ENCODE data around the gene RAPGEF1.

The RAPGEF1 gene

GRCh38 chr9:131668439-131669268, 71.2 kb downstream of the RAPGEF1 start:
- Histone ChIP-seq H3K9ac (ENCODE audit: low read length) (no peak overlapping the region), H3K27ac (ENCODE audit: low read length) (no peak overlapping the region), H3K4me3 (ENCODE audit: low read length) (no peak overlapping the region), H3K9me2 (replicated peaks; ENCODE audit: insufficient read depth, low read length) (no peaks in the 10 kb centered on the region), H3K4me2 (ENCODE audit: low read depth, low read length) (no peak overlapping the region), H4K20me1 (ENCODE audit: insufficient read depth, low read length) (peaks cover 17% of the 10 kb centered on the region), H3K27me3 (replicated peaks; ENCODE audit: insufficient read depth, low read length) (no peaks in the 10 kb centered on the region), H3F3A (ENCODE audit: insufficient read depth, low read length) (no peaks in the 10 kb centered on the region; the same call in 1 of the 2 replicates), H3K36me3 (replicated peaks; ENCODE audit: insufficient read depth, low read length) (no peaks in the 10 kb centered on the region), H3K79me2 (ENCODE audit: low read length) (peaks cover 99% of the 10 kb centered on the region), H2AFZ (ENCODE audit: low read length) (no peak overlapping the region), H3K4me1 (ENCODE audit: low read length) (peaks cover 8% of the 10 kb centered on the region; the same call in 1 of the 2 replicates), H3K9me3 (replicated peaks; ENCODE audit: insufficient read depth, low read length) (no peaks in the 10 kb centered on the region)
- no peak for DNase-seq
- TF ChIP-seq EZH2phosphoT487 (IDR thresholded peaks at IDR 0.05; ENCODE audit: low read length) (no peak), EZH2 (optimal IDR thresholded peaks at IDR 0.05; ENCODE audit: low read depth, low read length) (no peak), CTCF (IDR thresholded peaks at IDR 0.05; ENCODE audit: low read length) (no peak)

- no peak overlapping the region for H2AFZ ChIP-seq (ENCODE audit: low read length)
- H3K79me2 ChIP-seq (ENCODE audit: low read length): peaks cover 99% of the 10 kb centered on the region
- H3K4me3 ChIP-seq (ENCODE audit: low read length): no peak overlapping the region
These were observed 71.8 kb downstream of the RAPGEF1 start for GRCh38 chr9:131668057-131668438.

GRCh38 chr9:131667576-131667975, 72.3 kb downstream of the RAPGEF1 start:
- Histone ChIP-seq H3K27ac (ENCODE audit: low read length) (no peak overlapping the region), H3K9ac (ENCODE audit: low read length) (no peak overlapping the region), H3F3A (ENCODE audit: insufficient read depth, low read length) (no peaks in the 10 kb centered on the region; the same call in 1 of the 2 replicates), H3K27me3 (replicated peaks; ENCODE audit: insufficient read depth, low read length) (no peaks in the 10 kb centered on the region), H3K4me2 (ENCODE audit: low read depth, low read length) (no peak overlapping the region), H3K4me1 (ENCODE audit: low read length) (peaks cover 4% of the 10 kb centered on the region; the same call in 1 of the 2 replicates), H3K9me3 (replicated peaks; ENCODE audit: insufficient read depth, low read length) (no peaks in the 10 kb centered on the region), H3K4me3 (ENCODE audit: low read length) (no peak overlapping the region), H3K79me2 (ENCODE audit: low read length) (peaks cover 99% of the 10 kb centered on the region), H3K9me2 (replicated peaks; ENCODE audit: insufficient read depth, low read length) (no peaks in the 10 kb centered on the region), H3K36me3 (replicated peaks; ENCODE audit: insufficient read depth, low read length) (no peaks in the 10 kb centered on the region), H2AFZ (ENCODE audit: low read length) (no peak overlapping the region), H4K20me1 (ENCODE audit: insufficient read depth, low read length) (peaks cover 17% of the 10 kb centered on the region)
- TF ChIP-seq EZH2 (optimal IDR thresholded peaks at IDR 0.05; ENCODE audit: low read depth, low read length) (no peak), EZH2phosphoT487 (IDR thresholded peaks at IDR 0.05; ENCODE audit: low read length) (no peak), CTCF (IDR thresholded peaks at IDR 0.05; ENCODE audit: low read length) (no peak)
- no peak for DNase-seq

More at GRCh38 chr9:131668057-131668438, 71.8 kb downstream of the RAPGEF1 start:
- Histone ChIP-seq H3K9me2 (replicated peaks; ENCODE audit: insufficient read depth, low read length) (no peaks in the 10 kb centered on the region), H3K9me3 (replicated peaks; ENCODE audit: insufficient read depth, low read length) (no peaks in the 10 kb centered on the region), H3K4me2 (ENCODE audit: low read depth, low read length) (no peak overlapping the region), H3K9ac (ENCODE audit: low read length) (no peak overlapping the region), H3K27me3 (replicated peaks; ENCODE audit: insufficient read depth, low read length) (no peaks in the 10 kb centered on the region), H3K4me1 (ENCODE audit: low read length) (peaks cover 4% of the 10 kb centered on the region; the same call in 1 of the 2 replicates), H4K20me1 (ENCODE audit: insufficient read depth, low read length) (peaks cover 17% of the 10 kb centered on the region), H3K36me3 (replicated peaks; ENCODE audit: insufficient read depth, low read length) (no peaks in the 10 kb centered on the region), H3F3A (ENCODE audit: insufficient read depth, low read length) (no peaks in the 10 kb centered on the region; the same call in 1 of the 2 replicates), H3K27ac (ENCODE audit: low read length) (no peak overlapping the region)
- DNase-seq: no peak
- TF ChIP-seq EZH2 (optimal IDR thresholded peaks at IDR 0.05; ENCODE audit: low read depth, low read length): no peak
- no peak for TF ChIP-seq EZH2phosphoT487 (IDR thresholded peaks at IDR 0.05; ENCODE audit: low read length)
- no peak for TF ChIP-seq CTCF (IDR thresholded peaks at IDR 0.05; ENCODE audit: low read length)
